A204.1 (cell line): ENCODE measurements around the gene LMNTD1.

Experiments
- FAIRE-seq: peaks from 2 replicates; lab custom pipeline; 2012; peaks lifted over from hg19 to GRCh38; lab: Jason Lieb, UNC

The LMNTD1 gene

GRCh38 chr12:25550186-25550585 is 2.9 kb downstream of the LMNTD1 start:
- FAIRE-seq, result no peak

- no peak for FAIRE-seq
Observed at GRCh38 chr12:25549120-25549519, 4.0 kb downstream of the LMNTD1 start.

- FAIRE-seq, result no peak
Observed at GRCh38 chr12:25546318-25546717, 6.8 kb downstream of the LMNTD1 start.

- no peak for FAIRE-seq
Observed at GRCh38 chr12:25533150-25533549, 19.9 kb downstream of the LMNTD1 start.

- FAIRE-seq, result peak; percentile 11
Observed at GRCh38 chr12:25531502-25532052, 21.5 kb downstream of the LMNTD1 start.

- FAIRE-seq, result no peak
Observed at GRCh38 chr12:25529738-25530137, 23.3 kb downstream of the LMNTD1 start.

GRCh38 chr12:25526778-25527177 is 26.3 kb downstream of the LMNTD1 start:
- no peak for FAIRE-seq

GRCh38 chr12:25524366-25524765 is 28.7 kb downstream of the LMNTD1 start:
- FAIRE-seq, result no peak

GRCh38 chr12:25521625-25522256 is 31.3 kb downstream of the LMNTD1 start:
- FAIRE-seq, result no peak

- FAIRE-seq, result no peak
Observed at GRCh38 chr12:25518512-25518911, 34.6 kb downstream of the LMNTD1 start.

GRCh38 chr12:25504744-25505143 is 48.3 kb downstream of the LMNTD1 start:
- FAIRE-seq, result no peak

- FAIRE-seq, result no peak
Observed at GRCh38 chr12:25503666-25504065, 49.4 kb downstream of the LMNTD1 start.

- FAIRE-seq, result no peak
Observed at GRCh38 chr12:25502596-25502995, 50.5 kb downstream of the LMNTD1 start.

- FAIRE-seq, result no peak
Observed at GRCh38 chr12:25502118-25502517, 51.0 kb downstream of the LMNTD1 start.

- no peak for FAIRE-seq
Observed at GRCh38 chr12:25501549-25501948, 51.5 kb downstream of the LMNTD1 start.

GRCh38 chr12:25500651-25501050 is 52.4 kb downstream of the LMNTD1 start:
- FAIRE-seq, result no peak

- FAIRE-seq, result no peak
Observed at GRCh38 chr12:25497021-25497420, 56.1 kb downstream of the LMNTD1 start.

- no peak for FAIRE-seq
Observed at GRCh38 chr12:25496098-25496587, 56.9 kb downstream of the LMNTD1 start.

- no peak for FAIRE-seq
Observed at GRCh38 chr12:25495331-25496097, 57.6 kb downstream of the LMNTD1 start.

- FAIRE-seq, result no peak
Observed at GRCh38 chr12:25494926-25495325, 58.2 kb downstream of the LMNTD1 start.

GRCh38 chr12:25493682-25494081 is 59.4 kb downstream of the LMNTD1 start:
- FAIRE-seq, result no peak

- no peak for FAIRE-seq
Observed at GRCh38 chr12:25491396-25492325, 61.4 kb downstream of the LMNTD1 start.
